BJ (cell line): Measurements from ENCODE around the gene MYG1. TPM values are rescaled to one million over a fixed set of nuclear protein-coding genes. Genes with fewer than 3 reads are reported as not detected.

ENCODE experiments used
- CTCF ChIA-PET: fragments of 350-600 bp; formaldehyde crosslinking; extraction: SDS; loops from one replicate; lab custom pipeline; 2021; ENCODE audit warnings: antibody characterized with exemption, inconsistent platforms; lab: Yijun Ruan, JAX
- POLR2A ChIA-PET: fragments of 300-600 bp; sonication (Branson Sonifier 250); formaldehyde crosslinking; extraction: SDS; loops from one replicate; lab custom pipeline; 2021; ENCODE audit warnings: antibody characterized with exemption; lab: Charles Lee
- DNase-seq: peaks from one replicate; pipeline ENCODE4 v3.0.0-alpha.2; 2011; ENCODE audit warnings: low read depth
- H3K27me3 ChIP-seq: 2 replicates; pipeline ENCODE4 v1.6.0; 2011; ENCODE audit warnings: low read length; ENCODE audit not compliant: control insufficient read depth, insufficient read depth
- H3K36me3 ChIP-seq: 2 replicates; pipeline ENCODE4 v1.5.1; 2011; ENCODE audit warnings: low read length; ENCODE audit not compliant: control insufficient read depth, insufficient read depth
- H3K4me3 ChIP-seq: 2 replicates; pipeline ENCODE4 v1.5.1; 2011; ENCODE audit warnings: low read depth, mild to moderate bottlenecking, control low read depth, low read length
- polyA plus RNA-seq: library from polyadenylated mRNA; depleted of rRNA; stranded (reverse); fragments of >200 nt; gene quantifications from 2 replicates; pipeline ENCODE4 v1.2.3, GENCODE V29; 2011
- TF ChIP-seq, protein P1 (sequence below): IDR thresholded peaks from 2 replicates; pipeline ENCODE4 v1.5.1; 2011; ENCODE audit warnings: low read depth, mild to moderate bottlenecking, control low read depth, inconsistent platforms, low read length, moderate library complexity; ENCODE audit not compliant: insufficient read depth

MYG1 gene
- polyA plus RNA-seq, 1 experiment, result 78.3 TPM

DNA sequence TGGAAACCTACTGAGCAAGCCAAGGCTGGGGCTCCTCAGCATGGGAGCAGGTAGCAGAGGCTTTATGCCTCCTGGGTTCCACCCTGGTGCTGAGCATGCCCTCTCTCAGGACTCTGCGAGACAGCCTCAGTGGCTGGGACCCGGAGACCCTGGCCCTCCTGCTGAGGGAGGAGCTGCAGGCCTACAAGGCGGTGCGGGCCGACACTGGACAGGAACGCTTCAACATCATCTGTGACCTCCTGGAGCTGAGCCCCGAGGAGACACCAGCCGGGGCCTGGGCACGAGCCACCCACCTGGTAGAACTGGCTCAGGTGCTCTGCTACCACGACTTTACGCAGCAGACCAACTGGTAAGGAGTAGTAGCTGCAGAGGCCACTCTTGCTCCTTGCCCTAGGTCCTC lies 23.0 kb upstream of the MYG1 start:
- Histone ChIP-seq H3K27me3 (no peaks in the 10 kb centered on the region), H3K36me3 (no peaks in the 10 kb centered on the region; the same call in 1 of the 2 replicates), H3K4me3 (no peak overlapping the region)
- DNase-seq, result no peak
- ChIA-PET CTCF (interaction anchor here (1.5 to 4.5 kb wide), 3 partner anchors 8 to 64 kb away, joined by 6 to 29 read pairs (median 19); partner anchors contain the start of gene ESPL1), POLR2A (no interaction called here)
- TF ChIP-seq, protein P1, sequence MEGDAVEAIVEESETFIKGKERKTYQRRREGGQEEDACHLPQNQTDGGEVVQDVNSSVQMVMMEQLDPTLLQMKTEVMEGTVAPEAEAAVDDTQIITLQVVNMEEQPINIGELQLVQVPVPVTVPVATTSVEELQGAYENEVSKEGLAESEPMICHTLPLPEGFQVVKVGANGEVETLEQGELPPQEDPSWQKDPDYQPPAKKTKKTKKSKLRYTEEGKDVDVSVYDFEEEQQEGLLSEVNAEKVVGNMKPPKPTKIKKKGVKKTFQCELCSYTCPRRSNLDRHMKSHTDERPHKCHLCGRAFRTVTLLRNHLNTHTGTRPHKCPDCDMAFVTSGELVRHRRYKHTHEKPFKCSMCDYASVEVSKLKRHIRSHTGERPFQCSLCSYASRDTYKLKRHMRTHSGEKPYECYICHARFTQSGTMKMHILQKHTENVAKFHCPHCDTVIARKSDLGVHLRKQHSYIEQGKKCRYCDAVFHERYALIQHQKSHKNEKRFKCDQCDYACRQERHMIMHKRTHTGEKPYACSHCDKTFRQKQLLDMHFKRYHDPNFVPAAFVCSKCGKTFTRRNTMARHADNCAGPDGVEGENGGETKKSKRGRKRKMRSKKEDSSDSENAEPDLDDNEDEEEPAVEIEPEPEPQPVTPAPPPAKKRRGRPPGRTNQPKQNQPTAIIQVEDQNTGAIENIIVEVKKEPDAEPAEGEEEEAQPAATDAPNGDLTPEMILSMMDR, result no peak

DNA sequence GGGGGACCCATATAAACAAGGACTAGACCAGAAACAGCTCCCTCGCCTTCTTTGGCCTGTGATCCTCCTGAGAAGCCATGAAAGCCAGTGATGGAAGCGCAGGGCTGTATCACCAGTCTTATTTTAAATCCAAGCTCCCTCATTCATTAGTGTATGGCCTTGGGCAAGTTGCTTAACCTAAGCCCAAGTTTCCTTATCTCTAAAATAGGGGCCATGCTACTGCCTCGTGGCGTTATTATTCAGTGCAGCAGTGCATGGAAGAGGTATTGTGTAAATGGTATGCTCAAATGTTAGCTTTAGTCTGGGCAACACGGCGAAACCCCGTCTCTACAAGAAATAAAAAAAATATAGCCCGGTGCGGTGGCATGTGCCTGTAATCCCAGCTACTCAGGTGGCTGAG lies 21.5 kb upstream of the MYG1 start:
- CTCF ChIA-PET, result interaction anchor here (0.8 to 4.5 kb wide), 6 partner anchors 9 to 119 kb away, joined by 3 to 29 read pairs (median 6); a partner anchor contains a TSS
- Histone ChIP-seq H3K4me3 (no peak overlapping the region), H3K27me3 (no peaks in the 10 kb centered on the region), H3K36me3 (peaks cover 5% of the 10 kb centered on the region)
- no peak for DNase-seq
- POLR2A ChIA-PET, result no interaction called here
- TF ChIP-seq, protein P1, result no peak

DNA sequence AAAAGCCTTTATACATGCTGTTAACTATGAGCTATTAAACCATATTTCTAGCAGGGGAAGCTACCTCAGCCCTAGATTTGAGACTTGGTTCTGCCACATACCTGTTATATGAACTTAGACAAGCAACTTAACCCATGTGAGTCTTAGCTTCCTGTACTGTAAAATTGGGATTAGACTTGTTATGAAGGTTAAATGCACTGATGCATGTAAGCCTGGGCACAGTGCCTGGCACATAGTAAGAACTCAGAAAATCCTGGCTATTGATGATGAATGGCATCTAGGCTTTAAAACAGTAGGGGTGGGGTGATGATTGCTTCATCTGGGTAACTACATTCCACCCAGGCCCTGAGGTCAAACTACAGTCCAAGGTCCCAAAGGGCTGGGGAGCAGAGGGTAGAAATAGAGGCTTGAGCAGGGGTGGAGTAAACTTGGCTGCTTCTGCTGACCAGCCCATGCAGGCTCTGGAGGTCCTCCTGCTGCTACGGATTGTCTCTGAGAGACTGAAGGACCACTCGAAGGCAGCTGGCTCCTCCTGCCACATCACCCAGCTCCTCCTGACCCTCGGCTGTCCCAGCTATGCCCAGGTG lies 20.1 kb upstream of the MYG1 start:
- H3K27me3 ChIP-seq, result no peaks in the 10 kb centered on the region
- no peak overlapping the region for H3K4me3 ChIP-seq
- CTCF ChIA-PET, result interaction anchor here (1.1 to 4.5 kb wide), 6 partner anchors 10 to 120 kb away, joined by 3 to 29 read pairs (median 6); partner anchors contain the start of gene ESPL1
- POLR2A ChIA-PET, result no interaction called here
- no peak for DNase-seq
- H3K36me3 ChIP-seq, result peaks cover 11% of the 10 kb centered on the region
- TF ChIP-seq, protein P1, result no peak

DNA sequence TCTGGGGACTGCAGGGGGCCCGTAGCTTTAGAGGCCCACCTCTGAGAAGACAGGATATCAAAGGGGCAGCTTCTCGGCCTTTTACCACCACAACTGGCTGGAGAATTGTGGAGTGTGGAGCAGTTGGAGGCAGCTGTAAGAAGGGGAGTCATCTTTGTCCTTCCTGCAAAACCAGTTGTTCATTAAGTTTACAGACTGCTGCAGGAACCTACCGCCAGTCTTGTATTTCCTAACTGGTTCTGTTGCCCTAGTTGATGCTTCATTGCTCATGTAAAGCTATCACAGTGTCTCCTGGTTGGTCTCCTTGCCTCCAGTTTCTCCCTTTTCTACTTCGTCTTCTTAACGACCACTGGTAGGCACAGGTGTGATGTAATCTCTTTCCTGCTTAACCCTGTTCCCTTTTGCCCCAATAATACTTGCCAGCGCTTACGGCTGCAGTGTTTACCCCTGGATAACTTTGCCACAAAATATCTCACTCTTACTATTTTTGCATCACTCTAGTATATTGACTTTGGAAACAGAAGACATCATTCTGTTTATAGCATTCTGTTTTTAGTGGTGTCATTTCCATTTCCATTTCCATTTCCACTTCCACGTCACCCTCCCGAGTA lies 19.5 kb upstream of the MYG1 start:
- peaks cover 11% of the 10 kb centered on the region for H3K36me3 ChIP-seq
- H3K27me3 ChIP-seq, result no peaks in the 10 kb centered on the region
- POLR2A ChIA-PET, result no interaction called here
- CTCF ChIA-PET, result interaction anchor here (0.7 to 4.5 kb wide), 7 partner anchors 9 to 121 kb away, joined by 3 to 29 read pairs (median 5); partner anchors contain the start of gene ESPL1
- DNase-seq, result no peak
- H3K4me3 ChIP-seq, result no peak overlapping the region
- TF ChIP-seq, protein P1, result no peak

DNA sequence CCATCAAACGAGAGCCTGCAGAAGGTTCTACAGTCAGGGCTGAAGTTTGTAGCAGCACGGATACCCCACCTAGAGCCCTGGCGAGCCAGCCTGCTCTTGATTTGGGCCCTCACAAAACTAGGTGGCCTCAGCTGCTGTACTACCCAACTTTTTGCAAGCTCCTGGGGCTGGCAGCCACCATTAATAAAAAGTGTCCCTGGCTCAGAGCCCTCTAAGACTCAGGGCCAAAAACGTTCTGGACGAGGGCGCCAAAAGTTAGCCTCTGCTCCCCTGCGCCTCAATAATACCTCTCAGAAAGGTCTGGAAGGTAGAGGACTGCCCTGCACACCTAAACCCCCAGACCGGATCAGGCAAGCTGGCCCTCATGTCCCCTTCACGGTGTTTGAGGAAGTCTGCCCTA lies 13.0 kb upstream of the MYG1 start:
- TF ChIP-seq, protein P1, result no peak
- POLR2A ChIA-PET, result no interaction called here
- Histone ChIP-seq H3K36me3 (peaks cover 14% of the 10 kb centered on the region), H3K27me3 (no peaks in the 10 kb centered on the region), H3K4me3 (no peak overlapping the region)
- no peak for DNase-seq
- CTCF ChIA-PET, result interaction anchor here (0.9 to 13.1 kb wide), 11 partner anchors 9 to 221 kb away, joined by 3 to 240 read pairs (median 5); partner anchors contain the start of genes AAAS, ESPL1, MYG1 and PFDN5
